ENCODE measurements around the gene STK11IP. TPM values are rescaled to one million over a fixed set of nuclear protein-coding genes. Genes with fewer than 3 reads are reported as not detected.

The STK11IP gene
- total RNA-seq, 4 donors from 2014 or later = 12.3 to 21.3 (median 14.4) TPM

GRCh38 chr2:219560037-219560892 is 37.4 kb upstream of the STK11IP start:
- H3K4me1 ChIP-seq = peaks cover 0 to 7% (median 0%) of the 10 kb centered on the region in 3 donors
- 33 to 40% methylated on average over 4 to 5 of the region's 8 CpGs for WGBS, 2 donors
- no peak overlapping the region for H3K4me3 ChIP-seq
- H3K36me3 ChIP-seq = peaks cover 0 to 26% (median 0%) of the 10 kb centered on the region in 3 donors
- TF ChIP-seq CTCF (IDR thresholded peaks at IDR 0.05) (peak; percentile 21 to 85 (median 34)), POLR2A (IDR thresholded peaks at IDR 0.05) (no peak)
- no peak overlapping the region for H3K27ac ChIP-seq
- no peak for DNase-seq
- H3K27me3 ChIP-seq = no peaks in the 10 kb centered on the region
- no peaks in the 10 kb centered on the region for H3K9me3 ChIP-seq
- intact Hi-C loops (cut with DNase I) = no loop called here

GRCh38 chr2:219560893-219561178 is 36.8 kb upstream of the STK11IP start:
- Histone ChIP-seq H3K4me1 (peaks cover 0 to 7% (median 0%) of the 10 kb centered on the region in 3 donors), H3K27ac (no peak overlapping the region), H3K27me3 (no peaks in the 10 kb centered on the region), H3K9me3 (no peaks in the 10 kb centered on the region), H3K4me3 (no peak overlapping the region), H3K36me3 (peaks cover 0 to 25% (median 0%) of the 10 kb centered on the region in 3 donors)
- DNase-seq = no peak
- TF ChIP-seq POLR2A (IDR thresholded peaks at IDR 0.05) (no peak), CTCF (IDR thresholded peaks at IDR 0.05) (no peak)
- 69 to 75% methylated on average over 2 to 3 of the region's 3 CpGs for WGBS, 2 donors
- intact Hi-C loops (cut with DNase I) = no loop called here

GRCh38 chr2:219561179-219562048 is 36.2 kb upstream of the STK11IP start:
- WGBS, 2 donors = 78 to 82% methylated on average over 16 to 22 of the region's 24 CpGs
- intact Hi-C loops (cut with DNase I) = no loop called here
- Histone ChIP-seq H3K36me3 (peaks cover 0 to 27% (median 0%) of the 10 kb centered on the region in 3 donors), H3K27me3 (no peaks in the 10 kb centered on the region), H3K9me3 (no peaks in the 10 kb centered on the region), H3K4me3 (no peak overlapping the region), H3K27ac (no peak overlapping the region), H3K4me1 (peaks cover 0 to 7% (median 0%) of the 10 kb centered on the region in 3 donors)
- TF ChIP-seq POLR2A (IDR thresholded peaks at IDR 0.05) (no peak), CTCF (IDR thresholded peaks at IDR 0.05) (no peak)
- no peak for DNase-seq

- intact Hi-C loops (cut with DNase I) = no loop called here
- Histone ChIP-seq H3K27me3 (no peaks in the 10 kb centered on the region), H3K4me3 (no peak overlapping the region), H3K9me3 (no peaks in the 10 kb centered on the region), H3K27ac (no peak overlapping the region), H3K4me1 (peaks cover 0 to 7% (median 0%) of the 10 kb centered on the region in 3 donors), H3K36me3 (peaks cover 0 to 36% (median 0%) of the 10 kb centered on the region in 3 donors)
- no peak for TF ChIP-seq CTCF (IDR thresholded peaks at IDR 0.05)
- TF ChIP-seq POLR2A (IDR thresholded peaks at IDR 0.05) = no peak
- DNase-seq = no peak
- WGBS, 2 donors = 73 to 79% methylated on average over 5 to 22 of the region's 35 CpGs
These were observed 35.3 kb upstream of the STK11IP start for GRCh38 chr2:219562049-219563020.

Measured in esophagus squamous epithelium (tissue), 5 donors.